H1 (cell line): ENCODE data around the gene CCDC175. TPM values are rescaled to one million over a fixed set of nuclear protein-coding genes. Genes with fewer than 3 reads are reported as not detected.

Experiments used
- CTCF ChIA-PET: fragments of 300-600 bp; sonication (Branson Sonifier 250); formaldehyde crosslinking; loops from one replicate; lab custom pipeline; 2021; ENCODE audit not compliant: partially characterized antibody; lab: Charles Lee
- POLR2A ChIA-PET: fragments of 300-600 bp; sonication (Branson Sonifier 250); formaldehyde crosslinking; loops from one replicate; lab custom pipeline; 2021; ENCODE audit warnings: inconsistent platforms; ENCODE audit not compliant: partially characterized antibody; lab: Charles Lee
- DNase-seq, 2 experiments: peaks; one replicate each; pipeline versions ENCODE4 v3.0.0 to v3.0.0-alpha.2; 2010 to 2022; ENCODE audit warnings: low spot score in 2 of 2, low read depth in 1 of 2, mixed read lengths in 1 of 2
- FAIRE-seq: peaks from 2 replicates; lab custom pipeline; 2011; peaks lifted over from hg19 to GRCh38; lab: Jason Lieb, UNC
- H2AFZ ChIP-seq: 2 replicates; pipeline ENCODE4 v1.8.1; 2012; ENCODE audit warnings: low read length, inconsistent platforms
- H2AK5ac ChIP-seq: 2 replicates; pipeline ENCODE4 v1.6.1; 2013; ENCODE audit warnings: low read depth, low read length
- H2BK120ac ChIP-seq: replicated peaks from 2 replicates; pipeline ENCODE3; 2013; ENCODE audit warnings: low read depth, low read length, inconsistent platforms
- H2BK12ac ChIP-seq: 2 replicates; pipeline ENCODE4 v1.6.1; 2013; ENCODE audit warnings: low read depth, low read length
- H2BK15ac ChIP-seq: 2 replicates; pipeline ENCODE4 v1.6.1; 2013; ENCODE audit warnings: low read length
- H2BK20ac ChIP-seq: 2 replicates; pipeline ENCODE4 v1.6.1; 2013; ENCODE audit warnings: low read length
- H2BK5ac ChIP-seq: 2 replicates; pipeline ENCODE4 v1.6.1; 2013; ENCODE audit warnings: low read depth, low read length
- H3K14ac ChIP-seq: 2 replicates; pipeline ENCODE4 v1.6.1; 2013; ENCODE audit warnings: inconsistent platforms; ENCODE audit not compliant: insufficient read length
- H3K18ac ChIP-seq: 2 replicates; pipeline ENCODE4 v1.6.1; 2013; ENCODE audit warnings: low read length; ENCODE audit errors: extremely low read depth
- H3K23ac ChIP-seq: 2 replicates; pipeline ENCODE4 v1.6.1; 2013; ENCODE audit warnings: inconsistent platforms; ENCODE audit not compliant: insufficient read length
- H3K23me2 ChIP-seq: 2 replicates; pipeline ENCODE4 v1.6.1; 2013; ENCODE audit warnings: low read depth, low read length
- H3K27ac ChIP-seq: 2 replicates; pipeline ENCODE4 v1.6.1; 2011; ENCODE audit warnings: low read depth, low read length, inconsistent platforms
- H3K27me3 ChIP-seq, 4 experiments: replicated peaks in 1 of 4; 1 replicate in 1 of 4; 2 replicates in 3 of 4; pipeline versions ENCODE4 v1.6.1 to v1.8.1; 2011 to 2013; ENCODE audit warnings: low read length in 3 of 4, mild to moderate bottlenecking in 3 of 4, inconsistent platforms in 2 of 4, mixed read lengths in 2 of 4, moderate library complexity in 1 of 4; ENCODE audit not compliant: control insufficient read depth in 3 of 4, insufficient read depth in 3 of 4; ENCODE audit errors: extremely low read depth in 1 of 4
- H3K36me3 ChIP-seq, 4 experiments: 2 replicates each; pipeline versions ENCODE4 v1.6.1 to v1.8.1; 2011 to 2013; ENCODE audit warnings: mild to moderate bottlenecking in 4 of 4, low read length in 3 of 4, moderate library complexity in 2 of 4, control low read depth in 1 of 4, inconsistent platforms in 1 of 4; ENCODE audit not compliant: insufficient read depth in 4 of 4, control insufficient read depth in 2 of 4
- H3K4ac ChIP-seq: replicated peaks from 2 replicates; pipeline ENCODE3; 2013; ENCODE audit warnings: low read length, low read depth, mixed read lengths, inconsistent platforms; ENCODE audit not compliant: insufficient read length
- H3K4me1 ChIP-seq, 4 experiments: replicated peaks in 1 of 4; 1 replicate in 1 of 4; 2 replicates in 3 of 4; pipeline versions ENCODE4 v1.6.1 to v1.8.1; 2011 to 2013; ENCODE audit warnings: low read length in 3 of 4, inconsistent platforms in 2 of 4, mixed read lengths in 1 of 4; ENCODE audit not compliant: insufficient read depth in 4 of 4, control insufficient read depth in 3 of 4
- H3K4me2 ChIP-seq, 2 experiments: 2 replicates each; pipeline versions ENCODE4 v1.6.1 to v1.8.1; 2011 to 2013; ENCODE audit warnings: low read depth in 2 of 2, low read length in 2 of 2, control low read depth in 1 of 2, inconsistent platforms in 1 of 2, mild to moderate bottlenecking in 1 of 2; ENCODE audit not compliant: insufficient read depth in 1 of 2
- H3K4me3 ChIP-seq, 4 experiments: fragments of 200-600, 300-600 bp in 1 of 4; sonication (generic), shearing (Covaris generic), sonication (Bioruptor Twin) in 1 of 4; 2 replicates each; pipeline versions ENCODE4 v1.5.1 to v1.8.1; 2011 to 2016; ENCODE audit warnings: low read length in 4 of 4, low read depth in 3 of 4, control low read depth in 2 of 4, inconsistent platforms in 2 of 4, mild to moderate bottlenecking in 2 of 4, mixed read lengths in 1 of 4, moderate library complexity in 1 of 4; ENCODE audit not compliant: insufficient read depth in 2 of 4; ENCODE audit errors: extremely low read depth in 1 of 4
- H3K56ac ChIP-seq: replicated peaks from 2 replicates; pipeline ENCODE3; 2013; ENCODE audit warnings: low read depth, mild to moderate bottlenecking, mixed read lengths, low read length, inconsistent platforms; ENCODE audit not compliant: insufficient read length
- H3K79me1 ChIP-seq: 2 replicates; pipeline ENCODE4 v1.6.1; 2013; ENCODE audit warnings: low read depth, low read length, control low read depth
- H3K79me2 ChIP-seq, 2 experiments: 2 replicates each; pipeline versions ENCODE4 v1.6.1 to v1.8.1; 2012 to 2013; ENCODE audit warnings: low read length in 2 of 2, mild to moderate bottlenecking in 2 of 2, inconsistent platforms in 1 of 2; ENCODE audit not compliant: insufficient read depth in 2 of 2, control insufficient read depth in 1 of 2
- H3K9ac ChIP-seq, 4 experiments: replicated peaks in 1 of 4; 1 replicate in 1 of 4; 2 replicates in 3 of 4; pipeline versions ENCODE4 v1.6.1 to v1.8.1; 2011 to 2013; ENCODE audit warnings: low read depth in 3 of 4, low read length in 3 of 4, control low read depth in 2 of 4, mild to moderate bottlenecking in 2 of 4, moderate library complexity in 2 of 4, inconsistent platforms in 1 of 4; ENCODE audit errors: extremely low read depth in 1 of 4
- H3K9me3 ChIP-seq, 2 experiments: 2 replicates each; pipeline versions ENCODE4 v1.6.1 to v1.8.1; 2012 to 2013; ENCODE audit warnings: mild to moderate bottlenecking in 2 of 2, moderate library complexity in 2 of 2, control low read depth in 1 of 2, inconsistent platforms in 1 of 2, low read depth in 1 of 2, low read length in 1 of 2, mixed read lengths in 1 of 2; ENCODE audit not compliant: insufficient read depth in 2 of 2
- H4K20me1 ChIP-seq, 2 experiments: replicated peaks in 1 of 2; 2 replicates each; pipeline versions ENCODE3 to v1.8.1; 2011 to 2013; ENCODE audit warnings: inconsistent platforms in 2 of 2, low read length in 2 of 2, mild to moderate bottlenecking in 1 of 2; ENCODE audit not compliant: insufficient read depth in 2 of 2, control insufficient read depth in 1 of 2
- H4K5ac ChIP-seq: 2 replicates; pipeline ENCODE4 v1.6.1; 2013; ENCODE audit warnings: low read length, low read depth, mixed read lengths, inconsistent platforms; ENCODE audit not compliant: insufficient read length
- H4K8ac ChIP-seq: 2 replicates; pipeline ENCODE4 v1.8.0; 2013; ENCODE audit warnings: mild to moderate bottlenecking, moderate library complexity, low read length, inconsistent platforms; ENCODE audit not compliant: insufficient read depth; ENCODE audit errors: extremely low read depth
- H4K91ac ChIP-seq: replicated peaks from 2 replicates; pipeline ENCODE3; 2013; ENCODE audit warnings: low read length, mixed read lengths, inconsistent platforms; ENCODE audit not compliant: insufficient read length
- BRCA1 ChIP-seq: IDR thresholded peaks from 2 replicates; pipeline ENCODE4 v1.6.1; 2012; ENCODE audit warnings: low read depth, low read length, improper control_type of control experiment
- CBX8 ChIP-seq: fragments of 300-800, 300-1000 bp; sonication (generic); IDR thresholded peaks from 2 replicates; pipeline ENCODE4 v1.7.1; 2016; ENCODE audit warnings: low read depth, low read length, borderline replicate concordance
- CHD1 ChIP-seq: IDR thresholded peaks from 2 replicates; pipeline ENCODE4 v1.6.1; 2012; ENCODE audit warnings: low read depth, low read length, improper control_type of control experiment
- CTBP2 ChIP-seq: IDR thresholded peaks from 2 replicates; pipeline ENCODE4 v1.7.0; 2011; ENCODE audit warnings: borderline replicate concordance, mild to moderate bottlenecking, moderate library complexity, mixed read lengths, low read length; ENCODE audit not compliant: insufficient read depth, insufficient read length
- CTCF ChIP-seq, 3 experiments: IDR thresholded peaks; 1 replicate in 2 of 3; 2 replicates in 1 of 3; pipeline versions ENCODE4 v1.5.1 to v1.6.1; 2011; ENCODE audit warnings: low read length in 3 of 3, mild to moderate bottlenecking in 3 of 3, inconsistent platforms in 2 of 3, low read depth in 1 of 3, moderate library complexity in 1 of 3; ENCODE audit not compliant: insufficient read depth in 1 of 3; ENCODE audit errors: control extremely low read depth in 1 of 3
- EP300 ChIP-seq, 2 experiments: IDR thresholded peaks; 1 replicate in 1 of 2; 2 replicates in 1 of 2; pipeline ENCODE4 v1.6.1; 2011 to 2012; ENCODE audit warnings: low read depth in 2 of 2, low read length in 2 of 2, mild to moderate bottlenecking in 2 of 2, borderline replicate concordance in 1 of 2, inconsistent platforms in 1 of 2, moderate library complexity in 1 of 2
- KDM5A ChIP-seq: fragments of 200-600 bp; IDR thresholded peaks from 2 replicates; pipeline ENCODE4 v1.7.1; 2012; ENCODE audit warnings: mild to moderate bottlenecking, low read length, inconsistent platforms, mixed read lengths
- NRF1 ChIP-seq: IDR thresholded peaks from 2 replicates; pipeline ENCODE4 v1.6.1; 2011; ENCODE audit warnings: mild to moderate bottlenecking, low read depth, low read length, improper control_type of control experiment
- WGBS, 2 experiments: shearing (Covaris generic) in 1 of 2; methylation state at CpG; one replicate each; pipeline versions ENCODE4 v1.1.6 to v1.1.7; 2013 to 2015; ENCODE audit warnings: low lambda C conversion rate in 2 of 2, mixed read lengths in 2 of 2, inconsistent platforms in 1 of 2, low coverage in 1 of 2, missing lambda C conversion rate in 1 of 2; ENCODE audit not compliant: insufficient replicate concordance in 2 of 2, insufficient coverage in 1 of 2, insufficient read length in 1 of 2; ENCODE audit errors: extremely low coverage in 1 of 2, missing lambda C conversion rate in 1 of 2; 5-methylcytosine and 5-hydroxymethylcytosine counted together
- polyA plus RNA-seq, 7 experiments: library from polyadenylated mRNA; depleted of rRNA in 3 of 7; stranded (reverse) in 5 of 7; unstranded in 2 of 7; fragments of >200 nt in 5 of 7; fragments of 200-250 nt in 2 of 7; gene quantifications; 1 replicate in 5 of 7; 2 replicates in 1 of 7; 4 replicates in 1 of 7; pipeline versions ENCODE4 v1.2.1 to v1.2.3, GENCODE V29; 2011 to 2013; ENCODE audit warnings: missing spikeins in 2 of 7, mixed read lengths in 2 of 7
- total RNA-seq: library from RNA; stranded (reverse); fragmentation: NEBNext Ultra II Directional; extraction: Animal tissue kit (Norgen Biotek cat#: 25700); gene quantifications from 2 replicates; pipeline ENCODE4 v1.2.1, GENCODE V29; 2021
- TF ChIP-seq, protein P1 (sequence below): IDR thresholded peaks from 2 replicates; pipeline ENCODE4 v1.6.1; 2012; ENCODE audit warnings: low read length, inconsistent platforms

CCDC175 gene
- total and polyA plus RNA-seq, 2 of the 8 experiments (the other 6 are each of a cell fraction or from before 2014, with no cell fraction given) = 0.19 TPM; not detected in 1

GRCh38 chr14:59538936-59539335, 37.7 kb downstream of the CCDC175 start:
- no peak overlapping the region for H2BK12ac ChIP-seq
- H3K79me2 ChIP-seq = no peaks in the 10 kb centered on the region
- no peak overlapping the region for H3K9ac ChIP-seq
- DNase-seq (no peak), FAIRE-seq (peak; percentile 62)
- no peak overlapping the region for H4K91ac ChIP-seq
- no peak overlapping the region for H3K23ac ChIP-seq
- H3K14ac ChIP-seq = no peak overlapping the region
- H3K4me3 ChIP-seq = no peak overlapping the region
- H2AFZ ChIP-seq = no peak overlapping the region
- no peaks in the 10 kb centered on the region for H3K9me3 ChIP-seq
- no peak overlapping the region for H2BK120ac ChIP-seq
- no peak overlapping the region for H3K4me2 ChIP-seq
- no peaks in the 10 kb centered on the region for H3K27me3 ChIP-seq
- ChIA-PET CTCF (interaction anchor here (1.3 to 2.7 kb wide), 4 partner anchors 27 to 38 kb away, joined by 3 to 19 read pairs (median 6); partner anchors contain the start of gene CCDC175), POLR2A (no interaction called here)
- H4K8ac ChIP-seq = no peak overlapping the region
- H4K5ac ChIP-seq = no peak overlapping the region
- 95% methylated on average over 4 of the region's 4 CpGs; no CpG with 5 or more reads in 1 of the 2 experiments for WGBS, 2 experiments
- H3K36me3 ChIP-seq = no peaks in the 10 kb centered on the region
- H3K18ac ChIP-seq = no peak overlapping the region
- no peaks in the 10 kb centered on the region for H3K4me1 ChIP-seq
- H2BK20ac ChIP-seq = no peak overlapping the region
- H4K20me1 ChIP-seq = no peaks in the 10 kb centered on the region
- no peak overlapping the region for H3K4ac ChIP-seq
- no peak for TF ChIP-seq BRCA1
- no peak for TF ChIP-seq CTBP2
- no peak for TF ChIP-seq EP300 (IDR thresholded peaks at IDR 0.05; ENCODE audit: borderline replicate concordance in 1 of 2, low read depth in 2 of 2, low read length in 2 of 2)
- no peak for TF ChIP-seq NRF1
- TF ChIP-seq, protein P1, sequence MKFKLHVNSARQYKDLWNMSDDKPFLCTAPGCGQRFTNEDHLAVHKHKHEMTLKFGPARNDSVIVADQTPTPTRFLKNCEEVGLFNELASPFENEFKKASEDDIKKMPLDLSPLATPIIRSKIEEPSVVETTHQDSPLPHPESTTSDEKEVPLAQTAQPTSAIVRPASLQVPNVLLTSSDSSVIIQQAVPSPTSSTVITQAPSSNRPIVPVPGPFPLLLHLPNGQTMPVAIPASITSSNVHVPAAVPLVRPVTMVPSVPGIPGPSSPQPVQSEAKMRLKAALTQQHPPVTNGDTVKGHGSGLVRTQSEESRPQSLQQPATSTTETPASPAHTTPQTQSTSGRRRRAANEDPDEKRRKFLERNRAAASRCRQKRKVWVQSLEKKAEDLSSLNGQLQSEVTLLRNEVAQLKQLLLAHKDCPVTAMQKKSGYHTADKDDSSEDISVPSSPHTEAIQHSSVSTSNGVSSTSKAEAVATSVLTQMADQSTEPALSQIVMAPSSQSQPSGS = no peak
- no peak for TF ChIP-seq CTCF (IDR thresholded peaks at IDR 0.05; ENCODE audit: control extremely low read depth in 1 of 3, insufficient read depth in 1 of 3, low read depth in 1 of 3, low read length in 3 of 3)
- TF ChIP-seq KDM5A = no peak
- TF ChIP-seq CBX8 = no peak
- no peak for TF ChIP-seq CHD1
- H3K56ac ChIP-seq = no peak overlapping the region
- H2BK5ac ChIP-seq = no peak overlapping the region
- H2BK15ac ChIP-seq = no peak overlapping the region
- H3K79me1 ChIP-seq = no peaks in the 10 kb centered on the region
- H3K27ac ChIP-seq = no peak overlapping the region
- H2AK5ac ChIP-seq = no peak overlapping the region
- H3K23me2 ChIP-seq = no peaks in the 10 kb centered on the region
